GM19463 (cell line): Measurements from ENCODE around the gene DENND4B.

Experiments
- ATAC-seq: cut with Tn5 transposase; IDR thresholded peaks from one replicate; pipeline ENCODE4 v1.9.1; 2021; ENCODE audit warnings: mild to moderate bottlenecking, moderate library complexity; ENCODE audit not compliant: unreplicated experiment

Gene DENND4B

GRCh38 chr1:153951183-153951582, 4.7 kb upstream of the DENND4B start:
- no peak for ATAC-seq

DNA sequence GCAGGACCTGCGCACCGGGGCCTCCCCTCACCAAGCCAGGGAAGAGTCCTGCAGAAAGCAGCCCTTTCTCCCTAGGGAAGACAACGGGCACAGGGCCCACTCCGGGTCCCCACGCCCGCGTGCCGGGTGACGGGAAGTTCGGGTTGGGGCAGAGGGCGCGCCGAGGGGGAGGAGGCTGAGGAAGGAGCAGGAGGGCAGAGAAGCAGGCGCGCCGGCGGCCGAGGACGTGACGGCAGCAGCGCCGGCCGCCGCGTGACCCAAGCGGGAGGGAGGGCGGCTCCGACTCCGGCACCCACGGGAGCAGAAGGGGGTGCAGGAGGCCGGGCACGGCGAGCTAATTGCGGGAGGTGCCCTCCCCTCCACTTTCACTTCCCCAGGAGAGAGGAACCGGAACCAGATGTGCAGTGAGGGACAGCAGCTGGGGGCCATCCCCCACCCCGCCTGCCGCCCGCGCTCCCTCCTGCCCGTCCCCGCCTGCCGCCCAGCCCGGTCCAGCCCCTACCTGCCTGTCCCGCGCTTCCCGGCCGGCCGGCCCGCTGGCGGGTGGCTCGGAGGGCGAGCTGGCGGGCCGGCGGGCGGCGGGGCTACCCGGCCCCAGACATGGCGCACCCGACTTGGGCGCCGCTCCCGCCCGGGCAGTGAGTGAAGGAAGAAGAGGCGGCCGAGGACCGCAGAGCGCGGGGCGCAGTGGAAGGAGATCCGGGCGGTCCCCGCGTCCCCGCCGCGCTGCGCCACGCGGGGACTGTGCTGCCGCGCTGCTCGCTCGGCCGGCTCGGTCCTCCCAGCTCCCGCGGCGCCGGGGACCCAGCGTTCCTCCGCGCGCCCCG, 510 bp downstream of the DENND4B start:
- ATAC-seq, result peak; percentile 74

GRCh38 chr1:153945131-153945794, 1.3 kb downstream of the DENND4B start:
- no peak for ATAC-seq

DNA sequence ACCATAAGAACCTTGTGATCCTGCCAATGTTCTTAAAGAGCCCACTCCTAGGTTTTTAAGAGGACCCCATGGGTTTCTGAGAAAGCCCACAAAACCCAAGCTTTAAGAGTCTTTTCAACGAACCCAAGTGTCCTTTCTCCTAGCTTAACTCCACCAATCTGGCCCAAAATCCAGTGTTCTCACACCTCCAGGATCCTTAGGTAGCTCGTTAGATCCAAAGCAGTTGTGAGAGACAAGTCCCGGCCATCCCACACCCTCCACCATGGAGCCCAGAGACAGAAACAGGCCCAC, 1.7 kb downstream of the DENND4B start:
- ATAC-seq, result no peak

- ATAC-seq, result no peak
Measured at GRCh38 chr1:153944005-153944826, 2.3 kb downstream of the DENND4B start.

GRCh38 chr1:153942766-153943549, 3.6 kb downstream of the DENND4B start:
- ATAC-seq, result no peak

- ATAC-seq, result no peak
Measured at GRCh38 chr1:153941826-153942725, 4.4 kb downstream of the DENND4B start.

DNA sequence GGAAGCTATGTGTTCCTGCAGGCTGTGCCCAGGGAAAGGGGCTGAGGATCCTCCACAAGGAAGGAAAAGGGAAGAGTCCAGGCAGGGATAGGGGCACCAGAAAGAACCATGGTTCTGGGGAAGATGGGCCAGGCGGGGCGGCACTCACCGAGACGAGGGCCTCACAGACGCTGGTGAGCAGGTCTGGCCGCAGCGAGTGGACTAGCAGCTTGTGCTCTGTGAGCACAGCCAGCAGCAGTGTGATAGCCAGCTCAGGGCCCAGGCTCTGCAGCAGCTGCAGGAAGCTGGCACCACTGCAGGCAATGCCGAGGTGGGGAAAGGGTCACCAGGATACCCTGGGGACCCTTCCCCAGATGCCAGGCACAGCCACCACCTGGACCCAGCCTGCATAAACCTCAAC, 5.8 kb downstream of the DENND4B start:
- ATAC-seq, result no peak

- ATAC-seq, result no peak
Measured at GRCh38 chr1:153939476-153939875, 7.0 kb downstream of the DENND4B start.

- ATAC-seq, result no peak
Measured at GRCh38 chr1:153938996-153939395, 7.5 kb downstream of the DENND4B start.

DNA sequence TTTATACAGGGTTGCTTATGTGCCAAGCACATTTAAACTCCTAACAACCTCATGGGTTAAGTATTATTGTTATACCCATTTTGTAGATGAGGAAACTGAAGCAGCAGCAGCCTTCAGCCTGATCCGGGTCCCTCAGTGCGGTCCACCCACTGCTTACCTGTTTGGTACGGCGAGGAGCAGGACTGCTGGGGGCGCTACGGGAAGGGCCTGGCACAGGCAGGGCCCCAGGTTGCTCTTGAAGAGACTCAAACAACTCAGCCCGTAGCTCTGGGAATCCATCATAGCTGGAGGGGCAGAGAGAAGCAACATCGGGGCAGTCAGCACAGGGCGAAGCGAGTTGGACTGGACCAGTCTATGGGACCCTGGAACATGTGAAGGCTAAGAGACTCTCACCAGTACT, 9.2 kb downstream of the DENND4B start:
- no peak for ATAC-seq

DNA sequence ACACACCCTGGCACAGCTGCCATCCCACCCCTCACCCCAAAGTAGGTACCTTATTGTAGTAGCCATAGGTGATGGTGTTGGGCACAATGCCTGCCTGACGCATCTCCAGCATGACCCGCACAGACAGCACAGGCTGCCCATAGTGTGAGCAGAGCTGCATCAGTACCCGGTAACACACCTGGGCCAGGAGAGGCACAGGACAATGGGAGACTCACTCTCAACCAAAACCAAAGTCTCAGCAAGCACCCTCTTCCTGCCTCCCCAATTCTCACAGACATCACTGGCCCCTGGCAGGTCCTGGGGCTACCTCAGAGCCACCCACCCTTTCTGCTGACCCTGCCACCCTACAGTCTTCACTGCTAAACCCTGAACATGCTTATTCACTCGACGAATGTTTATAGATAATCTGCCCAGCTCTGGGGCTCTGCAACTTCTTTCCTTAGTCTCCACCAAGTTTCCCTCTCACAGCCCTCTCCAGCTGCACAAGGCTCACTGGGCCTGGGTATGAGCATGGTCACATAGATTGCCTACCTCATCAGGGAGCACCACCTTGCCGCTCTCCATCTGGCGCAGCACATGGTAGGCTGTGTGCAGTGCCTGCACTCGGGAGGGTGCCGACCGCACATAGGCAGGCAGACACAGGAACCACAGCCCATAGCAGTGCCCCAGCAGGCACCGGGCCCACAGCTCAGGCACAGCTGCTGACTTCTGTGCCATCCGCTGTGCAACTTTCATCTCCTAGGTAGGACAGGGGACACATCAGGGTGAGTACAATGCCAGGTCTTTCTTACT, 10.3 kb downstream of the DENND4B start:
- no peak for ATAC-seq

- no peak for ATAC-seq
Measured at GRCh38 chr1:153934746-153935145, 11.8 kb downstream of the DENND4B start.

GRCh38 chr1:153933955-153934354, 12.6 kb downstream of the DENND4B start:
- ATAC-seq, result no peak

- ATAC-seq, result no peak
Measured at GRCh38 chr1:153933430-153933829, 13.1 kb downstream of the DENND4B start.

GRCh38 chr1:153932156-153933131, 14.1 kb downstream of the DENND4B start:
- ATAC-seq, result no peak

- no peak for ATAC-seq
Measured at GRCh38 chr1:153929981-153930948, 16.3 kb downstream of the DENND4B start.
